GM20431 (cell line): ENCODE measurements around the gene HOXA7.

Experiments
- in situ Hi-C: fragments of 300-500 bp; cut with MseI, MboI; formaldehyde crosslinking; loops from one replicate; pipeline ENCODE4 v1.15.0; 2020; ENCODE audit warnings: low sequenced_read_pairs; ENCODE audit not compliant: unreplicated experiment

Gene HOXA7

DNA sequence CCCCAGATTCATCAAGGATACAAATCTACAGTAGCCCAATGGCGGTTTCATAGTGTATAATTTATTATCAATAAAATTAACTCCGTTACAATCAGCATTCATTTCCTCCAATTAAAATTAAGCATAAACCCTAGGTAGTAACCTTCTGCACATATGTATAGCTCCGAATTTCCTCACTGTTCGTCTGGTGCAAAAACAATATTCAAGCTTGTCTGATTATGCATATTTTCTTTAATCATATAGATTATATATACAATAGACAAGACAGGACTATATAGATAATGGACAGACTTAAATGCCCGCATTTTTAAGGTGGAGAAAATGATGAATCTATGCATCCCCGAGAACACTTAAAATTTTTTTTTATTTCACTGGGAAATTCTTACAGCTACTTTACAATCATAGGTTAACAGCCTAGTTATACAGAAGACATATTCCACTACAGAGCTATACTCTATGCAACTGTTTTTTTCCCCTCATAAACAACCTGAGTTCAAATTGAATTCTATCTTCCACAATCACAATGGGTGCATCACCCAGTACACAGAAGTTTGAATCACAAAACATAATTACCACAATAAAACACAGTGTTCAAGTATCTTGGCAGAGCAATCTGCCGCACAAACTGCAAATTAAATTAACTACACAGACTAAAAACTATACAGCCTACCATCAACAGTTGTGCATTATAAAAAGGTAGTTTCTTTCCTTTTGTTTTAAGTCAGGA is 6.2 kb upstream of the HOXA7 start:
- in situ Hi-C loops = loop anchor here (25.0 kb wide), 2 partner anchors 775 to 1300 kb away; no protein-coding TSS in a partner anchor

- in situ Hi-C loops = loop anchor here (25.0 kb wide), 2 partner anchors 775 to 1300 kb away; no protein-coding TSS in a partner anchor
Observed at GRCh38 chr7:27161721-27162560, 5.5 kb upstream of the HOXA7 start.

GRCh38 chr7:27161214-27161720 is 4.8 kb upstream of the HOXA7 start:
- in situ Hi-C loops = loop anchor here (25.0 kb wide), 2 partner anchors 774 to 1299 kb away; no protein-coding TSS in a partner anchor

DNA sequence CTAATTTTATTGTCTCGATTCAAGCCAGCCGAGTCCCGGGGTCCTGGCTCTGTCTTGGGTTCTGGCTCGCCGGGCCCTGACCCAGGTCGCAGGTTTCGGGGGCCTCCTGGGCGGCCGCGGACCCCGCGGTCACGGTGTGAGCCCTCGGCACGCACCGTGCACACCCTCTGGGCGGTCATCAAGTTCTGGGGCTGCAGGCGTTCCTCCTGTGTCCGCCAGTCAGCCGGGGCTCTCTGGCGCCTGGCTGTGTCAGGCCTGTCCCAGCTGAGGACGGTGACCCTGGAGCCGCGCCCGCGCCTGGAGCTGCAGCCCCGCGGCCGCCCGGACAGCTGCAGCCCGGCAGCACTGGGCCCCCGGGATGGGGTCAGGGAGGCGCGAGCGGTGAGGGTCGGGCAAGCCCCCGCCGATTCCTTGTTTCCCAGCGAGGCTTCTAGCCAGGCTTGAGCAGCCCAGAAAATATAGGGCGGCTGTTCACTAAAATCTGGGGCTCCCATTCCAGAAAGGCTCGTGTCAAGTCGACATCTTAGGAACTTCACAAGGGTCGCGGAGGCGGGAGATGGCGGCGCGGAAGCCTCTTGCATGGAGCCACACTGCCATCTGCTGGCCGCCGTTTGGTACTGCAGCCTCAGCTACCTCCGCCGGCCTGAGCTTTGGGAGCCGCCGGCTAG is 4.2 kb upstream of the HOXA7 start:
- in situ Hi-C loops = loop anchor here (25.0 kb wide), 2 partner anchors 773 to 1298 kb away; no protein-coding TSS in a partner anchor

DNA sequence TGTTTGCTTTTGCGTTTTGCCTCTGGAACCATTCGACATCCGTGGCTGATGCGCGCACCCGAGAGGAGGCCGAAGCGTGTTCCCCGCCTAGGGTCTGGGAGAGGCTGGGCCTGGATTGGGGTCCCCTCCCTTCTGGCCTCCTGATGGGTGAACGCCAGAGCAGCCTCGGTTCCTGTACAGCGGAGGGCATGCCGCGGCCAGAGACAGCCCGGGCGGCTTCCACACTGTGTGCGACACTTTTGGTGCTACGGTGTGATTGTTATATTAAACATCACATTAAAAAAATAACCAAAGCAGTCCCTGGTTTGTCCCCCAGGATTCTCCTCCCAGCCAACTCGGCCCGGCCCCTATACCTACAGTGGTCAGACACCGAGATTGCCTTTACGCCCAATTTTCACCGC is 3.7 kb upstream of the HOXA7 start:
- in situ Hi-C loops = loop anchor here (25.0 kb wide), 2 partner anchors 773 to 1298 kb away; no protein-coding TSS in a partner anchor

GRCh38 chr7:27159266-27160144 is 3.0 kb upstream of the HOXA7 start:
- in situ Hi-C loops = loop anchor here (25.0 kb wide), 2 partner anchors 772 to 1297 kb away; no protein-coding TSS in a partner anchor

- in situ Hi-C loops = loop anchor here (25.0 kb wide), 2 partner anchors 771 to 1296 kb away; no protein-coding TSS in a partner anchor
Observed at GRCh38 chr7:27158436-27159265, 2.2 kb upstream of the HOXA7 start.

- in situ Hi-C loops = loop anchor here (25.0 kb wide), 2 partner anchors 771 to 1296 kb away; no protein-coding TSS in a partner anchor
Observed at GRCh38 chr7:27157702-27158431, 1.4 kb upstream of the HOXA7 start.

- in situ Hi-C loops = loop anchor here (25.0 kb wide), 2 partner anchors 770 to 1295 kb away; no protein-coding TSS in a partner anchor
Observed at GRCh38 chr7:27156916-27157701, 634 bp upstream of the HOXA7 start.

DNA sequence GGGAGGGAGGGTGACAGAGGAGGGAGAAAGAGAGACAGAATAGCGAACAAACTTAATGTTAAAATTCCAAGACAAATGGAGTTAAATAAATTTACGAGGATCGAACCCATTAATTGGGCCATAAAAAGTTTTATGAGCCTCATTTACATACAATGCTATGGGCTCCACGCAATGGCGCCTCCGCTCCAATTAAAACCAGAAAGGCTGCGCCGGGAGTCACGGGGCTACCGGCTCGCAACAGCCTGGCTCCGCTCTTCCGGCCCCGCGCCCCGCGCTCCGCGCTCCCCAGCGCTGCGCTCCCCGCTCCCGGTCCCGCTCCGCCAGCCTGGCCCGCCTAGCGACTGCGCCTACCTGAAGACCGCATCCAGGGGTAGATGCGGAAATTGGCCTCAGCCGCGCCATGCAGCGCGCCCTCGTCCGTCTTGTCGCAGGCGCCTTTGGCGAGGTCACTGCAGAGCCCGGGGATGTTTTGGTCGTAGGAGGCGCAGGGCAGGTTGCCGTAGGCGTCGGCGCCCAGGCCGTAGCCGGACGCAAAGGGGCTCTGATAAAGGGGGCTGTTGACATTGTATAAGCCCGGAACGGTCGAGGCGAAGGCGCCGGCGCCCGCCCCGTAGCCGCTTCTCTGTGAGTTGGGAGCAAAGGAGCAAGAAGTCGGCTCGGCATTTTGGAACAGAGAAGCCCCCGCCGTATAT is 513 bp downstream of the HOXA7 start:
- in situ Hi-C loops = loop anchor here (25.0 kb wide), 2 partner anchors 769 to 1294 kb away; no protein-coding TSS in a partner anchor

DNA sequence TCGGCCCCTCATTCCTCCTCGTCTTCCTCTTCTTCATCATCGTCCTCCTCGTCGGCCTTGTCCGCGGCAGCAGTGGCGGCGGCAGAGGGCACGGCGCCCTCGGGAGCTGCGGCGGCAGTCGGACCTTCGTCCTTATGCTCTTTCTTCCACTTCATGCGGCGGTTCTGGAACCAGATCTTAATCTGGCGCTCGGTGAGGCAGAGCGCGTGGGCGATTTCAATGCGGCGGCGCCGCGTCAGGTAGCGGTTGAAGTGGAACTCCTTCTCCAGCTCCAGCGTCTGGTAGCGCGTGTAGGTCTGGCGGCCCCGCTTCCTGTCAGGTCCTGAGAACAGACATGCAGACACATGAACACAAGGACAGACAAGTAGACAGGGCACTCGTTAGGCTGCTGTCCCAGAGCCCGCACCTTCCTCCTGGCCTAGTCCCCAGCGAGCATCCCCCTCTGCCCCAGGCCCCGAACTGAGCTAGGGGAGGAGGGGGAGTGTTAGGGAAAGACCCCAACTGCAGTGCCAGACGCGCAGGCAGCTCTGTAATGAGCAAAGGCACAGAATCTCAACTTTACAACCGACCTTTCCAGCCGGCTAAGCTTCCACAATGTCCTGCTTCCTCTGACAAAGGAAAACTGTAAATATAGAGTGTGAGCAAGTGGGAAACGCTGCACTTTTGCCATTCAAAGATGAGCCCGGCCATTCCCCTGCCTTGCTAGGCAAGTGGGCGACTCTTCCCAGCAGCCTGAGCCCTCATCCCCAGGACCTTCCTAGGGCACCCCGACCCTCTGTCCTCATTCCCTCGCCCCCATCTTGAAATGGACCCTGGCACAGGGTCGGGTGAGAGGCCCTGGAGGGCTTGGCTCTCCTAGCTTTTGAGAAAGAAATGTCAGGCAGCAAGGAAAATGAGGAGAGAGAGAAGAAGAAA is 1.3 kb downstream of the HOXA7 start:
- in situ Hi-C loops = loop anchor here (25.0 kb wide), 2 partner anchors 768 to 1293 kb away; no protein-coding TSS in a partner anchor

DNA sequence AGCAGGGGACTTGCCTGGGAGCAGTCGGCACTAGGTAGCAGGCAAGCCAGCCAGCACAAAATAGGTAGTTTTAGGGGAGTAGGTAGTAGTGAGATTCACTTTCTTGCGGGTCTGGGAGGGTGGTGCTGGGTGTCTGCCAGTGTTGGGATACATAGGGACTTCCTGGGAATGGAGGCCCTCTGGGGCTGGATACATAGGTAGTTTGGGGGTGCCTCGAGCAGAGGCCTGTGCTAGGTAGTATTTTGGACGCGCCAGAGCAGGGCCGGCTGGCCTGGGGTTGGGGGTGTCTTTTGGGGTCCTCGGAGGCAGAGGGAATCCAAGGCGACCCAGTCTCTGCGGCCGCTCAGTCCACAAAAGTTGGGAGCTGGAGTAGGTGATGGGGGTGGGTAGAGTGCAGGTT is 2.1 kb downstream of the HOXA7 start:
- in situ Hi-C loops = loop anchor here (25.0 kb wide), 2 partner anchors 767 to 1292 kb away; no protein-coding TSS in a partner anchor

DNA sequence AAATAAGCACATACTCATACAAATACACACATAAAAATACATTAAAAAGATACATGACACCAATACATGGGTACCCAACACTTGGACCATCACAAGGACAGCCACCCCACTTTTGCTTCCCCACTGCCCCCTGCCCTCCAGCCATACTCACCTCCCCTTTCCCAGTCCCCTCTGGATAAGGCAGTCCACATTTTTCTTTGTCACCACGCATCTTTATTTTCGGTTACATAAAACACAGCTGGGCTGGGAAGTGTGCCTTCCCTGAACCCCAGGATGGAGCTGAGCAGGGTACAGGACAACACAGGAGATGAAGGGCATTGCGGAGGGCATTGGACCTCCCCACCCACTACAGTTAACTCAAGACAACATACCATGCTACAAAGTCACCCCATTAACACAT is 2.9 kb downstream of the HOXA7 start:
- in situ Hi-C loops = loop anchor here (25.0 kb wide), 2 partner anchors 766 to 1291 kb away; no protein-coding TSS in a partner anchor

- in situ Hi-C loops = loop anchor here (25.0 kb wide), 2 partner anchors 766 to 1291 kb away; no protein-coding TSS in a partner anchor
Observed at GRCh38 chr7:27152816-27153442, 3.5 kb downstream of the HOXA7 start.
